HEK293 (cell line): Measurements from ENCODE around the gene NFIC.
A peak's percentile ranks its signal among the peaks of the same experiment; 100 is the strongest.

Experiments used
- CTCF ChIA-PET: fragments of 350-600 bp; formaldehyde crosslinking; extraction: SDS; loops from one replicate; lab custom pipeline; 2021; ENCODE audit warnings: antibody characterized with exemption; lab: Yijun Ruan, JAX
- POLR2A ChIA-PET: fragments of 300-600 bp; formaldehyde crosslinking; extraction: SDS; loops from one replicate; lab custom pipeline; 2020; ENCODE audit warnings: antibody characterized with exemption, inconsistent platforms; lab: Yijun Ruan, JAX
- H3K27ac ChIP-seq: fragments of 200-500 bp; sonication (Bioruptor generic); 2 replicates; pipeline ENCODE4 v1.5.1; 2014; ENCODE audit warnings: low read depth, low read length, control low read depth, inconsistent platforms; ENCODE audit errors: extremely low read depth
- H3K36me3 ChIP-seq, 2 experiments: fragments of 200-500 bp in 1 of 2; sonication (Bioruptor generic) in 1 of 2; 1 replicate in 1 of 2; 2 replicates in 1 of 2; pipeline ENCODE4 v1.5.1; 2014 to 2017; ENCODE audit warnings: inconsistent platforms in 2 of 2, low read length in 2 of 2; ENCODE audit not compliant: control insufficient read depth in 2 of 2, insufficient read depth in 1 of 2
- H3K4me1 ChIP-seq: fragments of 200-500 bp; sonication (Bioruptor generic); 2 replicates; pipeline ENCODE4 v1.5.1; 2014; ENCODE audit warnings: mild to moderate bottlenecking, low read length, inconsistent platforms; ENCODE audit not compliant: control insufficient read depth, insufficient read depth
- H3K4me3 ChIP-seq: 2 replicates; pipeline ENCODE4 v1.5.1; 2011; ENCODE audit warnings: low read depth, mild to moderate bottlenecking, control low read depth, low read length, moderate library complexity
- H3K9me3 ChIP-seq: fragments of 200-500 bp; sonication (Bioruptor generic); 2 replicates; pipeline ENCODE4 v1.5.1; 2014; ENCODE audit warnings: low read depth, low read length, inconsistent platforms; ENCODE audit not compliant: control insufficient read depth, insufficient read depth
- EGR2 ChIP-seq: fragments of 450-650 bp; formaldehyde crosslinking; IDR thresholded peaks from 2 replicates; pipeline ENCODE4 v1.5.1; 2016; ENCODE audit warnings: low read depth, missing biosample characterization, missing genetic modification characterization
- FEZF1 ChIP-seq: fragments of 450-650 bp; formaldehyde crosslinking; IDR thresholded peaks from 2 replicates; pipeline ENCODE4 v1.5.1; 2016; ENCODE audit warnings: missing biosample characterization, missing genetic modification characterization
- PRDM4 ChIP-seq: fragments of 450-650 bp; formaldehyde crosslinking; IDR thresholded peaks from 2 replicates; pipeline ENCODE4 v1.5.1; 2017; ENCODE audit warnings: missing biosample characterization, missing genetic modification characterization
- SCRT1 ChIP-seq: fragments of 450-650 bp; formaldehyde crosslinking; IDR thresholded peaks from 2 replicates; pipeline ENCODE4 v1.5.1; 2016; ENCODE audit warnings: missing biosample characterization, missing genetic modification characterization, borderline replicate concordance
- TRIM28 ChIP-seq: IDR thresholded peaks from 2 replicates; pipeline ENCODE4 v1.6.1; 2011; ENCODE audit warnings: low read length, control low read depth, borderline replicate concordance
- ZFHX2 ChIP-seq: fragments of 450-650 bp; formaldehyde crosslinking; conservative IDR thresholded peaks from 2 replicates; pipeline ENCODE4 v1.5.1; 2016; ENCODE audit warnings: missing biosample characterization, missing genetic modification characterization
- ZNF114 ChIP-seq: fragments of 450-650 bp; formaldehyde crosslinking; IDR thresholded peaks from 2 replicates; pipeline ENCODE4 v1.5.0; 2017; ENCODE audit warnings: missing biosample characterization, missing genetic modification characterization
- ZNF169 ChIP-seq: fragments of 450-650 bp; formaldehyde crosslinking; IDR thresholded peaks from 2 replicates; pipeline ENCODE4 v1.5.1; 2016; ENCODE audit warnings: missing biosample characterization, missing genetic modification characterization
- ZNF23 ChIP-seq: fragments of 450-650 bp; formaldehyde crosslinking; IDR thresholded peaks from 2 replicates; pipeline ENCODE4 v1.5.1; 2016; ENCODE audit warnings: missing biosample characterization, missing genetic modification characterization, borderline replicate concordance
- ZNF302 ChIP-seq: fragments of 450-650 bp; formaldehyde crosslinking; IDR thresholded peaks from 2 replicates; pipeline ENCODE4 v1.5.1; 2016; ENCODE audit warnings: missing biosample characterization, missing genetic modification characterization, low read depth
- ZNF623 ChIP-seq: fragments of 450-650 bp; formaldehyde crosslinking; IDR thresholded peaks from 2 replicates; pipeline ENCODE4 v1.5.1; 2016; ENCODE audit warnings: missing biosample characterization, missing genetic modification characterization
- ZNF768 ChIP-seq: fragments of 450-650 bp; formaldehyde crosslinking; IDR thresholded peaks from 2 replicates; pipeline ENCODE4 v1.5.1; 2018; ENCODE audit warnings: missing biosample characterization, mild to moderate bottlenecking, missing genetic modification characterization
- ZNF830 ChIP-seq: fragments of 450-650 bp; IDR thresholded peaks from 2 replicates; pipeline ENCODE4 v1.5.0; 2018; ENCODE audit warnings: missing biosample characterization, missing genetic modification characterization, low read depth, mild to moderate bottlenecking, moderate library complexity
- ZSCAN23 ChIP-seq: fragments of 450-650 bp; formaldehyde crosslinking; IDR thresholded peaks from 2 replicates; pipeline ENCODE4 v1.5.1; 2016; ENCODE audit warnings: missing biosample characterization, missing genetic modification characterization
- TF ChIP-seq, protein P1 (sequence below): fragments of 450-650 bp; formaldehyde crosslinking; IDR thresholded peaks from 2 replicates; pipeline ENCODE4 v1.5.1; 2016; ENCODE audit warnings: missing biosample characterization, missing genetic modification characterization
- TF ChIP-seq, protein P2 (sequence below): fragments of 450-650 bp; formaldehyde crosslinking; IDR thresholded peaks from 2 replicates; pipeline ENCODE4 v1.5.1; 2017; ENCODE audit warnings: missing biosample characterization, missing genetic modification characterization
- TF ChIP-seq, protein P3 (sequence below): fragments of 450-650 bp; formaldehyde crosslinking; optimal IDR thresholded peaks from 2 replicates; pipeline ENCODE3; 2016; ENCODE audit warnings: missing biosample characterization, mild to moderate bottlenecking, missing genetic modification characterization
- TF ChIP-seq, protein P4 (sequence below): fragments of 450-650 bp; formaldehyde crosslinking; conservative IDR thresholded peaks from 2 replicates; pipeline ENCODE4 v1.5.1; 2016; ENCODE audit warnings: low read depth, missing biosample characterization, missing genetic modification characterization

The NFIC gene

GRCh38 chr19:3338541-3339181 lies 27.7 kb upstream of the NFIC start (continued):
- TF ChIP-seq, protein P1, sequence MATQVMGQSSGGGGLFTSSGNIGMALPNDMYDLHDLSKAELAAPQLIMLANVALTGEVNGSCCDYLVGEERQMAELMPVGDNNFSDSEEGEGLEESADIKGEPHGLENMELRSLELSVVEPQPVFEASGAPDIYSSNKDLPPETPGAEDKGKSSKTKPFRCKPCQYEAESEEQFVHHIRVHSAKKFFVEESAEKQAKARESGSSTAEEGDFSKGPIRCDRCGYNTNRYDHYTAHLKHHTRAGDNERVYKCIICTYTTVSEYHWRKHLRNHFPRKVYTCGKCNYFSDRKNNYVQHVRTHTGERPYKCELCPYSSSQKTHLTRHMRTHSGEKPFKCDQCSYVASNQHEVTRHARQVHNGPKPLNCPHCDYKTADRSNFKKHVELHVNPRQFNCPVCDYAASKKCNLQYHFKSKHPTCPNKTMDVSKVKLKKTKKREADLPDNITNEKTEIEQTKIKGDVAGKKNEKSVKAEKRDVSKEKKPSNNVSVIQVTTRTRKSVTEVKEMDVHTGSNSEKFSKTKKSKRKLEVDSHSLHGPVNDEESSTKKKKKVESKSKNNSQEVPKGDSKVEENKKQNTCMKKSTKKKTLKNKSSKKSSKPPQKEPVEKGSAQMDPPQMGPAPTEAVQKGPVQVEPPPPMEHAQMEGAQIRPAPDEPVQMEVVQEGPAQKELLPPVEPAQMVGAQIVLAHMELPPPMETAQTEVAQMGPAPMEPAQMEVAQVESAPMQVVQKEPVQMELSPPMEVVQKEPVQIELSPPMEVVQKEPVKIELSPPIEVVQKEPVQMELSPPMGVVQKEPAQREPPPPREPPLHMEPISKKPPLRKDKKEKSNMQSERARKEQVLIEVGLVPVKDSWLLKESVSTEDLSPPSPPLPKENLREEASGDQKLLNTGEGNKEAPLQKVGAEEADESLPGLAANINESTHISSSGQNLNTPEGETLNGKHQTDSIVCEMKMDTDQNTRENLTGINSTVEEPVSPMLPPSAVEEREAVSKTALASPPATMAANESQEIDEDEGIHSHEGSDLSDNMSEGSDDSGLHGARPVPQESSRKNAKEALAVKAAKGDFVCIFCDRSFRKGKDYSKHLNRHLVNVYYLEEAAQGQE (tag by site-specific recombination) = no peak
- no peak for TF ChIP-seq ZSCAN23 (tag by site-specific recombination)
- TF ChIP-seq SCRT1 (tag by site-specific recombination) = no peak
- no peak for TF ChIP-seq ZNF23 (tag by site-specific recombination)
- TF ChIP-seq, protein P2, sequence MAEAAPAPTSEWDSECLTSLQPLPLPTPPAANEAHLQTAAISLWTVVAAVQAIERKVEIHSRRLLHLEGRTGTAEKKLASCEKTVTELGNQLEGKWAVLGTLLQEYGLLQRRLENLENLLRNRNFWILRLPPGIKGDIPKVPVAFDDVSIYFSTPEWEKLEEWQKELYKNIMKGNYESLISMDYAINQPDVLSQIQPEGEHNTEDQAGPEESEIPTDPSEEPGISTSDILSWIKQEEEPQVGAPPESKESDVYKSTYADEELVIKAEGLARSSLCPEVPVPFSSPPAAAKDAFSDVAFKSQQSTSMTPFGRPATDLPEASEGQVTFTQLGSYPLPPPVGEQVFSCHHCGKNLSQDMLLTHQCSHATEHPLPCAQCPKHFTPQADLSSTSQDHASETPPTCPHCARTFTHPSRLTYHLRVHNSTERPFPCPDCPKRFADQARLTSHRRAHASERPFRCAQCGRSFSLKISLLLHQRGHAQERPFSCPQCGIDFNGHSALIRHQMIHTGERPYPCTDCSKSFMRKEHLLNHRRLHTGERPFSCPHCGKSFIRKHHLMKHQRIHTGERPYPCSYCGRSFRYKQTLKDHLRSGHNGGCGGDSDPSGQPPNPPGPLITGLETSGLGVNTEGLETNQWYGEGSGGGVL (tag by site-specific recombination) = no peak

DNA sequence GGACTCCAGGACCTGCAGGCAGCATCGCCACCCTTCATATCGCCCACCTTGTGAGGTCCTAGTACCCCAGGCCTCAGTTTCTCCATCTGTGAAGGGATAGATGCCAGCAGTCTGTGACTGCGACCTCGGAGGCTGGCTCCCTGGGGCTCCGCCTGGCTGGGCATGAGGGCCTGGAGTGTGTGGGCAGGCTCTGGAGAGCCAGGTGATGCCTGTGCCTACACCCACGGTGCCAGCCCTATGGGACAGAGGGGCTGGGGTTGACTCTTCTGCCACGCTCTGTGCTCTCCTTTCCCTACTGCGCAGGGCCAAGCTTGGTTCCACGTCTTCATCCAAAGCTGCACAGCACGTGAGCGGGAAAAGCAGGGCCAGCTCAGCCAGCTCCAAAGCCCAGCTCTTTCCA lies 26.0 kb upstream of the NFIC start:
- TF ChIP-seq ZFHX2 (tag by site-specific recombination) = peak; percentile 60
- no peak for TF ChIP-seq PRDM4 (tag by site-specific recombination)
- TF ChIP-seq FEZF1 (tag by site-specific recombination) = no peak
- peak; percentile 49 for TF ChIP-seq EGR2 (tag by site-specific recombination)
- TF ChIP-seq, protein P3, sequence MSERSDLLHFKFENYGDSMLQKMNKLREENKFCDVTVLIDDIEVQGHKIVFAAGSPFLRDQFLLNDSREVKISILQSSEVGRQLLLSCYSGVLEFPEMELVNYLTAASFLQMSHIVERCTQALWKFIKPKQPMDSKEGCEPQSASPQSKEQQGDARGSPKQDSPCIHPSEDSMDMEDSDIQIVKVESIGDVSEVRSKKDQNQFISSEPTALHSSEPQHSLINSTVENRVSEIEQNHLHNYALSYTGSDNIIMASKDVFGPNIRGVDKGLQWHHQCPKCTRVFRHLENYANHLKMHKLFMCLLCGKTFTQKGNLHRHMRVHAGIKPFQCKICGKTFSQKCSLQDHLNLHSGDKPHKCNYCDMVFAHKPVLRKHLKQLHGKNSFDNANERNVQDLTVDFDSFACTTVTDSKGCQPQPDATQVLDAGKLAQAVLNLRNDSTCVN (tag by site-specific recombination) = no peak
- TF ChIP-seq ZNF830 (tag by site-specific recombination) = no peak
- TF ChIP-seq ZNF302 (tag by site-specific recombination) = no peak
- TF ChIP-seq, all 188 proteins: peak for 2
- H3K4me3 ChIP-seq = no peak overlapping the region
- no peaks in the 10 kb centered on the region for H3K9me3 ChIP-seq
- no peaks in the 10 kb centered on the region for H3K4me1 ChIP-seq
- H3K36me3 ChIP-seq = no peaks in the 10 kb centered on the region
- ChIA-PET CTCF (interaction anchor here (0.6 to 0.8 kb wide), 4 partner anchors 9 to 109 kb away, joined by 3 to 6 read pairs (median 4); no protein-coding TSS in a partner anchor), POLR2A (no interaction called here)
- H3K27ac ChIP-seq = no peak overlapping the region

GRCh38 chr19:3342246-3342645 lies 24.1 kb upstream of the NFIC start:
- CTCF ChIA-PET = interaction anchor here (0.7 to 1.2 kb wide), 3 partner anchors 15 to 674 kb away, joined by 3 read pairs; no protein-coding TSS in a partner anchor
- Histone ChIP-seq H3K4me1 (no peaks in the 10 kb centered on the region), H3K27ac (no peak overlapping the region), H3K36me3 (no peaks in the 10 kb centered on the region), H3K9me3 (no peaks in the 10 kb centered on the region), H3K4me3 (no peak overlapping the region)
- POLR2A ChIA-PET = no interaction called here
- TF ChIP-seq ZNF623 (tag by site-specific recombination) (no peak), TRIM28 (no peak), ZNF169 (tag by site-specific recombination) (no peak), ZNF114 (tag by site-specific recombination) (no peak), ZNF768 (tag by site-specific recombination) (no peak)
- TF ChIP-seq, protein P4, sequence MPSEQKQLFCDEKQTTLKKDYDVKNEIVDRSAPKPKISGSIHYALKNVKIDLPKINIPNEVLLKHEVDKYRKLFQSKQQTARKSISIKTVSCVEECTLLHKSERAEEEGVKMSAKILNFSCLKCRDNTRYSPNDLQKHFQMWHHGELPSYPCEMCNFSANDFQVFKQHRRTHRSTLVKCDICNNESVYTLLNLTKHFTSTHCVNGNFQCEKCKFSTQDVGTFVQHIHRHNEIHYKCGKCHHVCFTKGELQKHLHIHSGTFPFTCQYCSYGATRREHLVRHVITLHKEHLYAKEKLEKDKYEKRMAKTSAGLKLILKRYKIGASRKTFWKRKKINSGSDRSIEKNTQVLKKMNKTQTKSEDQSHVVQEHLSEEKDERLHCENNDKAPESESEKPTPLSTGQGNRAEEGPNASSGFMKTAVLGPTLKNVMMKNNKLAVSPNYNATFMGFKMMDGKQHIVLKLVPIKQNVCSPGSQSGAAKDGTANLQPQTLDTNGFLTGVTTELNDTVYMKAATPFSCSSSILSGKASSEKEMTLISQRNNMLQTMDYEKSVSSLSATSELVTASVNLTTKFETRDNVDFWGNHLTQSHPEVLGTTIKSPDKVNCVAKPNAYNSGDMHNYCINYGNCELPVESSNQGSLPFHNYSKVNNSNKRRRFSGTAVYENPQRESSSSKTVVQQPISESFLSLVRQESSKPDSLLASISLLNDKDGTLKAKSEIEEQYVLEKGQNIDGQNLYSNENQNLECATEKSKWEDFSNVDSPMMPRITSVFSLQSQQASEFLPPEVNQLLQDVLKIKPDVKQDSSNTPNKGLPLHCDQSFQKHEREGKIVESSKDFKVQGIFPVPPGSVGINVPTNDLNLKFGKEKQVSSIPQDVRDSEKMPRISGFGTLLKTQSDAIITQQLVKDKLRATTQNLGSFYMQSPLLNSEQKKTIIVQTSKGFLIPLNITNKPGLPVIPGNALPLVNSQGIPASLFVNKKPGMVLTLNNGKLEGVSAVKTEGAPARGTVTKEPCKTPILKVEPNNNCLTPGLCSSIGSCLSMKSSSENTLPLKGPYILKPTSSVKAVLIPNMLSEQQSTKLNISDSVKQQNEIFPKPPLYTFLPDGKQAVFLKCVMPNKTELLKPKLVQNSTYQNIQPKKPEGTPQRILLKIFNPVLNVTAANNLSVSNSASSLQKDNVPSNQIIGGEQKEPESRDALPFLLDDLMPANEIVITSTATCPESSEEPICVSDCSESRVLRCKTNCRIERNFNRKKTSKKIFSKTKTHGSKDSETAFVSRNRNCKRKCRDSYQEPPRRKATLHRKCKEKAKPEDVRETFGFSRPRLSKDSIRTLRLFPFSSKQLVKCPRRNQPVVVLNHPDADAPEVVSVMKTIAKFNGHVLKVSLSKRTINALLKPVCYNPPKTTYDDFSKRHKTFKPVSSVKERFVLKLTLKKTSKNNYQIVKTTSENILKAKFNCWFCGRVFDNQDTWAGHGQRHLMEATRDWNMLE (tag by site-specific recombination) = no peak
